Neuronal stem cell (in vitro differentiated cells): ENCODE data around the gene TEX9.

Experiments used
- DNase-seq: peaks from one replicate; pipeline ENCODE4 v3.0.0-alpha.2; 2013; ENCODE audit warnings: low spot score
- H2AFZ ChIP-seq: one replicate; pipeline ENCODE4 v1.6.1; 2013; ENCODE audit warnings: mild to moderate bottlenecking, low read length, inconsistent platforms
- H2AK5ac ChIP-seq: 2 replicates; pipeline ENCODE4 v1.6.1; 2013; ENCODE audit warnings: low read depth, mild to moderate bottlenecking, inconsistent platforms, low read length, moderate library complexity, mixed read lengths
- H2BK120ac ChIP-seq: 2 replicates; pipeline ENCODE4 v1.6.1; 2013; ENCODE audit warnings: low read depth, mild to moderate bottlenecking, inconsistent platforms, low read length, moderate library complexity, mixed read lengths
- H2BK12ac ChIP-seq: one replicate; pipeline ENCODE4 v1.6.1; 2013; ENCODE audit warnings: low read length, inconsistent platforms
- H2BK15ac ChIP-seq: 2 replicates; pipeline ENCODE4 v1.6.1; 2013; ENCODE audit warnings: mild to moderate bottlenecking, low read length, inconsistent platforms, mixed read lengths
- H2BK5ac ChIP-seq: one replicate; pipeline ENCODE4 v1.6.1; 2013; ENCODE audit warnings: inconsistent platforms, mild to moderate bottlenecking, low read length, moderate library complexity
- H3K14ac ChIP-seq: one replicate; pipeline ENCODE4 v1.6.1; 2013; ENCODE audit warnings: low read length, inconsistent platforms
- H3K18ac ChIP-seq: 2 replicates; pipeline ENCODE4 v1.6.1; 2013; ENCODE audit warnings: low read length, inconsistent platforms
- H3K23ac ChIP-seq: 2 replicates; pipeline ENCODE4 v1.6.1; 2013; ENCODE audit warnings: low read depth, mild to moderate bottlenecking, mixed read lengths, low read length, inconsistent platforms; ENCODE audit not compliant: poor library complexity
- H3K27ac ChIP-seq: replicated peaks from 3 replicates; pipeline ENCODE4 v1.5.1; 2013; ENCODE audit warnings: low read length, inconsistent platforms
- H3K27me3 ChIP-seq, 3 experiments: 2 replicates each; pipeline ENCODE4 v1.6.1; 2013; ENCODE audit warnings: low read length in 3 of 3, mild to moderate bottlenecking in 2 of 3, inconsistent platforms in 1 of 3, low read depth in 1 of 3, mixed read lengths in 1 of 3, moderate library complexity in 1 of 3; ENCODE audit not compliant: control insufficient read depth in 3 of 3, insufficient read depth in 3 of 3
- H3K36me3 ChIP-seq, 2 donors: replicated peaks in 1 of 2; 2 replicates each; pipeline ENCODE4 v1.6.1; 2013; ENCODE audit warnings: low read length in 2 of 2; ENCODE audit not compliant: control insufficient read depth in 2 of 2, insufficient read depth in 2 of 2
- H3K4ac ChIP-seq: 2 replicates; pipeline ENCODE4 v1.6.1; 2013; ENCODE audit warnings: inconsistent platforms, mild to moderate bottlenecking, low read length, moderate library complexity
- H3K4me1 ChIP-seq, 2 donors: 1 replicate in 1 of 2; 2 replicates in 1 of 2; pipeline ENCODE4 v1.6.1; 2013; ENCODE audit warnings: low read length in 2 of 2, low read depth in 1 of 2; ENCODE audit not compliant: control insufficient read depth in 2 of 2, insufficient read depth in 1 of 2
- H3K4me2 ChIP-seq: one replicate; pipeline ENCODE4 v1.6.1; 2013; ENCODE audit warnings: mild to moderate bottlenecking, low read length, inconsistent platforms; ENCODE audit not compliant: insufficient read depth, poor library complexity, severe bottlenecking
- H3K4me3 ChIP-seq, 2 donors: 2 replicates each; pipeline ENCODE4 v1.5.1; 2013; ENCODE audit warnings: low read length in 2 of 2, mild to moderate bottlenecking in 2 of 2, inconsistent platforms in 1 of 2, moderate library complexity in 1 of 2
- H3K79me1 ChIP-seq: one replicate; pipeline ENCODE4 v1.6.1; 2013; ENCODE audit warnings: low read depth, mild to moderate bottlenecking, inconsistent platforms, low read length, moderate library complexity
- H3K9ac ChIP-seq: one replicate; pipeline ENCODE4 v1.6.1; 2013; ENCODE audit warnings: mild to moderate bottlenecking, low read depth, low read length, inconsistent platforms; ENCODE audit not compliant: poor library complexity
- H3K9me3 ChIP-seq, 2 donors: replicated peaks in 1 of 2; 2 replicates each; pipeline versions ENCODE3 to v1.6.1; 2013; ENCODE audit warnings: low read length in 2 of 2, mild to moderate bottlenecking in 2 of 2, inconsistent platforms in 1 of 2, low read depth in 1 of 2, mixed read lengths in 1 of 2, moderate library complexity in 1 of 2; ENCODE audit not compliant: control insufficient read depth in 2 of 2, insufficient read depth in 1 of 2
- H4K8ac ChIP-seq: one replicate; pipeline ENCODE4 v1.6.1; 2013; ENCODE audit warnings: low read depth, mild to moderate bottlenecking, inconsistent platforms, low read length, moderate library complexity
- H4K91ac ChIP-seq: one replicate; pipeline ENCODE4 v1.6.1; 2013; ENCODE audit warnings: low read length, low read depth, mild to moderate bottlenecking, inconsistent platforms; ENCODE audit not compliant: poor library complexity
- WGBS, 2 donors: extraction: QIAGEN DNeasy Blood & Tissue Kit; methylation state at CpG; one replicate each; pipeline ENCODE4 v1.1.7; 2013; ENCODE audit warnings: missing lambda C conversion rate in 2 of 2, mixed read lengths in 1 of 2; ENCODE audit not compliant: insufficient read length in 2 of 2, insufficient replicate concordance in 1 of 2; ENCODE audit errors: extremely low coverage in 2 of 2; 5-methylcytosine and 5-hydroxymethylcytosine counted together

Gene TEX9

GRCh38 chr15:56472278-56472677 is 107.1 kb downstream of the TEX9 start:
- no peak overlapping the region for H3K4ac ChIP-seq
- no peak overlapping the region for H3K4me3 ChIP-seq
- H3K27me3 ChIP-seq, result no peaks in the 10 kb centered on the region
- H4K8ac ChIP-seq, result no peak overlapping the region
- no peak overlapping the region for H2AFZ ChIP-seq
- no peak overlapping the region for H4K91ac ChIP-seq
- H2BK15ac ChIP-seq, result no peak overlapping the region
- no peaks in the 10 kb centered on the region for H3K79me1 ChIP-seq
- no peak overlapping the region for H3K27ac ChIP-seq
- H3K4me1 ChIP-seq, result peaks cover 0 to 6% of the 10 kb centered on the region in 2 donors
- DNase-seq, result no peak
- no peaks in the 10 kb centered on the region for H3K9me3 ChIP-seq
- WGBS, 2 donors, result no CpG with 5 or more reads among the region's 2 CpGs
- no peak overlapping the region for H3K9ac ChIP-seq
- no peak overlapping the region for H2AK5ac ChIP-seq
- no peak overlapping the region for H3K4me2 ChIP-seq
- no peak overlapping the region for H2BK120ac ChIP-seq
- H2BK5ac ChIP-seq, result no peak overlapping the region
- H2BK12ac ChIP-seq, result no peak overlapping the region
- no peak overlapping the region for H3K14ac ChIP-seq
- no peak overlapping the region for H3K18ac ChIP-seq
- no peaks in the 10 kb centered on the region for H3K36me3 ChIP-seq
- no peak overlapping the region for H3K23ac ChIP-seq

- H3K18ac ChIP-seq, result no peak overlapping the region
- H3K79me1 ChIP-seq, result no peaks in the 10 kb centered on the region
- no peak overlapping the region for H2BK12ac ChIP-seq
- no peak overlapping the region for H3K27ac ChIP-seq
- peaks cover 0 to 6% of the 10 kb centered on the region in 2 donors for H3K4me1 ChIP-seq
- no peak overlapping the region for H3K14ac ChIP-seq
- no peak overlapping the region for H3K4me3 ChIP-seq
- H4K8ac ChIP-seq, result no peak overlapping the region
- no peak overlapping the region for H2BK5ac ChIP-seq
- H3K4me2 ChIP-seq, result no peak overlapping the region
- no peaks in the 10 kb centered on the region for H3K27me3 ChIP-seq
- H3K9ac ChIP-seq, result no peak overlapping the region
- no peak overlapping the region for H4K91ac ChIP-seq
- H2AFZ ChIP-seq, result no peak overlapping the region
- H3K23ac ChIP-seq, result no peak overlapping the region
- H3K4ac ChIP-seq, result no peak overlapping the region
- WGBS, 2 donors, result no CpG with 5 or more reads among the region's 1 CpG
- no peaks in the 10 kb centered on the region for H3K36me3 ChIP-seq
- no peak for DNase-seq
- H2BK15ac ChIP-seq, result no peak overlapping the region
- no peak overlapping the region for H2BK120ac ChIP-seq
- no peaks in the 10 kb centered on the region for H3K9me3 ChIP-seq
- H2AK5ac ChIP-seq, result no peak overlapping the region
Measured at GRCh38 chr15:56473017-56473416, 107.8 kb downstream of the TEX9 start.

- Histone ChIP-seq H3K14ac (no peak overlapping the region), H2AFZ (no peak overlapping the region), H3K23ac (no peak overlapping the region), H3K9me3 (no peaks in the 10 kb centered on the region), H3K4me1 (peaks cover 0 to 1% of the 10 kb centered on the region in 2 donors), H2BK5ac (no peak overlapping the region), H3K4me2 (no peak overlapping the region), H3K4me3 (no peak overlapping the region), H3K4ac (no peak overlapping the region), H2BK12ac (no peak overlapping the region), H3K27ac (no peak overlapping the region), H3K9ac (no peak overlapping the region), H3K27me3 (no peaks in the 10 kb centered on the region), H4K8ac (no peak overlapping the region), H3K18ac (no peak overlapping the region), H3K79me1 (no peaks in the 10 kb centered on the region), H3K36me3 (no peaks in the 10 kb centered on the region), H2BK120ac (no peak overlapping the region), H4K91ac (no peak overlapping the region), H2BK15ac (no peak overlapping the region), H2AK5ac (no peak overlapping the region)
- DNase-seq, result no peak
Measured at GRCh38 chr15:56475351-56475750, 110.1 kb downstream of the TEX9 start.
